Measurements from ENCODE around the gene RIMBP3C. TPM values are rescaled to one million over a fixed set of nuclear protein-coding genes. Genes with fewer than 3 reads are reported as not detected.
"Not testable (repeated sequence)": the region's sequence is repeated elsewhere in the genome, so short reads cannot be mapped to it uniquely, and the experiment has no call there.

Gene RIMBP3C
- polyA plus RNA-seq, 1 donor (not counting 4 experiments of a cell fraction or from before 2014, with no cell fraction given): 0.01 TPM

GRCh38 chr22:21516522-21516921 is 34.7 kb downstream of the RIMBP3C start:
- H3K9me1 ChIP-seq (ENCODE audit: control insufficient read depth, extremely low read depth, insufficient read depth, low read length); H3K36me3 ChIP-seq (ENCODE audit: control insufficient read depth in 2 of 2, extremely low read depth in 1 of 2, insufficient read depth in 2 of 2, low read length in 2 of 2); H3K9ac ChIP-seq (ENCODE audit: control insufficient read depth, extremely low read depth, insufficient read depth, low read length); H3K4me3 ChIP-seq (ENCODE audit: control insufficient read depth in 2 of 3, extremely low read depth in 1 of 3, insufficient read depth in 2 of 3, low read depth in 1 of 3, low read length in 3 of 3); H3K27me3 ChIP-seq (ENCODE audit: control insufficient read depth, extremely low read depth, insufficient read depth, low read length); H3K79me2 ChIP-seq (ENCODE audit: control insufficient read depth, insufficient read depth, low read length); H2AFZ ChIP-seq (ENCODE audit: control insufficient read depth, low read length); H3K4me1 ChIP-seq (ENCODE audit: control insufficient read depth, extremely low read depth, insufficient read depth, low read length); H3K27ac ChIP-seq (ENCODE audit: control insufficient read depth, insufficient read depth, low read length); H3K4me2 ChIP-seq (ENCODE audit: control insufficient read depth, extremely low read depth, insufficient read depth, low read depth, low read length); H3K9me3 ChIP-seq (ENCODE audit: control insufficient read depth, low read depth, low read length); DNase-seq (ENCODE audit: low read depth, low spot score); dilution Hi-C loops (cut with MboI; ENCODE audit: extremely low pct_ligation_motif_present, low sequenced_read_pairs); FAIRE-seq; H4K20me1 ChIP-seq (ENCODE audit: control insufficient read depth, extremely low read depth, insufficient read depth, low read length): not testable (repeated sequence)

DNA sequence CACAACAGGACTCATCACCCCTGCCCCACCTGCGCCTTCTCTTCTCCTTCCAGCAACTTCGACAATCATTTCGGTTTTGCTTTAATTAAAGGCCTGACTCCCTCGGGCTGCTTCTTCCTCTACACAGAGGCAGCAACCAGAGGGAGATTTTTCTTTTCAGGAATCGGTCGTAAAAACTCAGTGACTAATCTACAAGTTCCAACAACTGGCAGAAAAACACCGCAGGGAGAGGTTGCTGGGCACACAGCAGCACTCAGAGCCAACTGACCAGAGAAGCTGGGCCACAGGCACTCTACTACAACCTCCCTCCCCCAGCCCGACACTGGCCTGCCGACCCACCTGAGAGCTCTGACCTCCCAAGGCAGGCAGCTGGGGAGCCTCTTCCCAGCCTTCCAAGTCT is 36.0 kb downstream of the RIMBP3C start:
- H4K20me1 ChIP-seq (ENCODE audit: control insufficient read depth, extremely low read depth, insufficient read depth, low read length); FAIRE-seq: not testable (repeated sequence)

GRCh38 chr22:21514117-21514516 is 37.1 kb downstream of the RIMBP3C start:
- H3K4me1 ChIP-seq (ENCODE audit: control insufficient read depth, extremely low read depth, insufficient read depth, low read length); dilution Hi-C loops (cut with MboI; ENCODE audit: extremely low pct_ligation_motif_present, low sequenced_read_pairs); H3K79me2 ChIP-seq (ENCODE audit: control insufficient read depth, insufficient read depth, low read length); H3K36me3 ChIP-seq (ENCODE audit: control insufficient read depth in 2 of 2, extremely low read depth in 1 of 2, insufficient read depth in 2 of 2, low read length in 2 of 2); H3K27ac ChIP-seq (ENCODE audit: control insufficient read depth, insufficient read depth, low read length); H3K4me3 ChIP-seq (ENCODE audit: control insufficient read depth in 2 of 3, extremely low read depth in 1 of 3, insufficient read depth in 2 of 3, low read depth in 1 of 3, low read length in 3 of 3); H3K27me3 ChIP-seq (ENCODE audit: control insufficient read depth, extremely low read depth, insufficient read depth, low read length); H3K9me1 ChIP-seq (ENCODE audit: control insufficient read depth, extremely low read depth, insufficient read depth, low read length); FAIRE-seq; H3K9ac ChIP-seq (ENCODE audit: control insufficient read depth, extremely low read depth, insufficient read depth, low read length); H2AFZ ChIP-seq (ENCODE audit: control insufficient read depth, low read length); DNase-seq (ENCODE audit: low read depth, low spot score); H4K20me1 ChIP-seq (ENCODE audit: control insufficient read depth, extremely low read depth, insufficient read depth, low read length); H3K4me2 ChIP-seq (ENCODE audit: control insufficient read depth, extremely low read depth, insufficient read depth, low read depth, low read length); H3K9me3 ChIP-seq (ENCODE audit: control insufficient read depth, low read depth, low read length): not testable (repeated sequence)

More for the DNA sequence above, 36.0 kb downstream of the RIMBP3C start:
- H3K4me1 ChIP-seq (ENCODE audit: control insufficient read depth, extremely low read depth, insufficient read depth, low read length); DNase-seq (ENCODE audit: low read depth, low spot score); H3K27me3 ChIP-seq (ENCODE audit: control insufficient read depth, extremely low read depth, insufficient read depth, low read length); H3K4me2 ChIP-seq (ENCODE audit: control insufficient read depth, extremely low read depth, insufficient read depth, low read depth, low read length); H3K79me2 ChIP-seq (ENCODE audit: control insufficient read depth, insufficient read depth, low read length); H3K9me3 ChIP-seq (ENCODE audit: control insufficient read depth, low read depth, low read length); H3K4me3 ChIP-seq (ENCODE audit: control insufficient read depth in 2 of 3, extremely low read depth in 1 of 3, insufficient read depth in 2 of 3, low read depth in 1 of 3, low read length in 3 of 3); H3K9me1 ChIP-seq (ENCODE audit: control insufficient read depth, extremely low read depth, insufficient read depth, low read length); H3K36me3 ChIP-seq (ENCODE audit: control insufficient read depth in 2 of 2, extremely low read depth in 1 of 2, insufficient read depth in 2 of 2, low read length in 2 of 2); H2AFZ ChIP-seq (ENCODE audit: control insufficient read depth, low read length); H3K27ac ChIP-seq (ENCODE audit: control insufficient read depth, insufficient read depth, low read length); H3K9ac ChIP-seq (ENCODE audit: control insufficient read depth, extremely low read depth, insufficient read depth, low read length); dilution Hi-C loops (cut with MboI; ENCODE audit: extremely low pct_ligation_motif_present, low sequenced_read_pairs): not testable (repeated sequence)

DNA sequence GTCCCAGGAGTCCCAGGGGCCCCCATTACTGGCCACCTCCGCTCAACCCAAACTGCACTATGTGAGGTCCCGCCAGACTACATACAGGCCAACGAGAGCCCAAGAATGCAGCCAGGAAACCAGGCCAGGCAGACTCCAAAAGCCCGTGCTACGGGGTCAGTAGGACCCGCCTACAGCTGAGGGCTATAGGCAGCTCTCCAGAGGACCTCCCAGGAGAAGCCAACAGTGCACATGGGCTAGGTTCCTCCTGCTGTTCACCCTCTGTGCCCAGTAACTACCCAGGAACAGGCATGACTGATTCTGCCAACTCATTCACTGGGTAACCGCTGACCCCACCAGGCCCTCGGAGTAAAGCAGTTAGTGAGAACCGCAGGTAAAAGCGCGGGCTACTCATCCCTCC is 39.2 kb downstream of the RIMBP3C start:
- H3K27me3 ChIP-seq (ENCODE audit: control insufficient read depth, extremely low read depth, insufficient read depth, low read length); H4K20me1 ChIP-seq (ENCODE audit: control insufficient read depth, extremely low read depth, insufficient read depth, low read length); H2AFZ ChIP-seq (ENCODE audit: control insufficient read depth, low read length); dilution Hi-C loops (cut with MboI; ENCODE audit: extremely low pct_ligation_motif_present, low sequenced_read_pairs); H3K36me3 ChIP-seq (ENCODE audit: control insufficient read depth in 2 of 2, extremely low read depth in 1 of 2, insufficient read depth in 2 of 2, low read length in 2 of 2); H3K4me1 ChIP-seq (ENCODE audit: control insufficient read depth, extremely low read depth, insufficient read depth, low read length); H3K79me2 ChIP-seq (ENCODE audit: control insufficient read depth, insufficient read depth, low read length); H3K9me1 ChIP-seq (ENCODE audit: control insufficient read depth, extremely low read depth, insufficient read depth, low read length); DNase-seq (ENCODE audit: low read depth, low spot score); H3K27ac ChIP-seq (ENCODE audit: control insufficient read depth, insufficient read depth, low read length); FAIRE-seq; H3K4me2 ChIP-seq (ENCODE audit: control insufficient read depth, extremely low read depth, insufficient read depth, low read depth, low read length); H3K4me3 ChIP-seq (ENCODE audit: control insufficient read depth in 2 of 3, extremely low read depth in 1 of 3, insufficient read depth in 2 of 3, low read depth in 1 of 3, low read length in 3 of 3); H3K9ac ChIP-seq (ENCODE audit: control insufficient read depth, extremely low read depth, insufficient read depth, low read length); H3K9me3 ChIP-seq (ENCODE audit: control insufficient read depth, low read depth, low read length): not testable (repeated sequence)

DNA sequence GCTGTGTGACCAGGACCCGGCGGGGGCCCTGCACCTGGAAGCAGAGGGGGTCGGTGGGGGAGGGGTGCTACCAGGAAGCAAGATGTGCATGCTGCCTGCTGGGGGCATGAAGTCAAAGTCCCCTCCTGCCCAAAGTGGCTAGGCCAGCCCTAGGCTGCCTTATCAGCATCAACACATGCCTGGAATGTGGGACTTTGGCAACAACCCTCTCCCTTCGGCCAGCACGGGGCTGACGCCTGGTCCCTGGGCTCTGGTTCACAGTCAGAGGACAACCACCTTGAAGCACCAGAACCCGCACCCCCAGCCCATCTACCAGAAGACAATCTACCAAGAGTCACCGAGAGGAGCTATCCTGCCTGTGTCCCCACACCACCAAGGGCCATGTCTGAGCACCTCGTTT is 40.9 kb downstream of the RIMBP3C start:
- FAIRE-seq; H3K9me1 ChIP-seq (ENCODE audit: control insufficient read depth, extremely low read depth, insufficient read depth, low read length); dilution Hi-C loops (cut with MboI; ENCODE audit: extremely low pct_ligation_motif_present, low sequenced_read_pairs): not testable (repeated sequence)

More for the DNA sequence above, 40.9 kb downstream of the RIMBP3C start:
- not testable (repeated sequence) for H3K9ac ChIP-seq (ENCODE audit: control insufficient read depth, extremely low read depth, insufficient read depth, low read length); H2AFZ ChIP-seq (ENCODE audit: control insufficient read depth, low read length); H3K9me3 ChIP-seq (ENCODE audit: control insufficient read depth, low read depth, low read length); H3K4me3 ChIP-seq (ENCODE audit: control insufficient read depth in 2 of 3, extremely low read depth in 1 of 3, insufficient read depth in 2 of 3, low read depth in 1 of 3, low read length in 3 of 3); DNase-seq (ENCODE audit: low read depth, low spot score); H3K4me2 ChIP-seq (ENCODE audit: control insufficient read depth, extremely low read depth, insufficient read depth, low read depth, low read length); H3K79me2 ChIP-seq (ENCODE audit: control insufficient read depth, insufficient read depth, low read length); H3K4me1 ChIP-seq (ENCODE audit: control insufficient read depth, extremely low read depth, insufficient read depth, low read length); H3K27me3 ChIP-seq (ENCODE audit: control insufficient read depth, extremely low read depth, insufficient read depth, low read length); H3K36me3 ChIP-seq (ENCODE audit: control insufficient read depth in 2 of 2, extremely low read depth in 1 of 2, insufficient read depth in 2 of 2, low read length in 2 of 2); H3K27ac ChIP-seq (ENCODE audit: control insufficient read depth, insufficient read depth, low read length); H4K20me1 ChIP-seq (ENCODE audit: control insufficient read depth, extremely low read depth, insufficient read depth, low read length)
